Kidney (tissue), 14 donors: ENCODE data around the gene ELMOD3. TPM values are rescaled to one million over a fixed set of nuclear protein-coding genes. Genes with fewer than 3 reads are reported as not detected.

Experiments used
- DNase-seq, 5 donors: peaks; one replicate each; pipeline ENCODE4 v3.0.0-alpha.2; 2013 to 2020
- FAIRE-seq: peaks from 2 replicates; lab custom pipeline; 2012; peaks lifted over from hg19 to GRCh38; lab: Jason Lieb, UNC
- H3K27ac ChIP-seq, 2 donors: one replicate each; pipeline ENCODE4 v1.7.0; 2013; ENCODE audit warnings: low read depth in 2 of 2, low read length in 2 of 2, inconsistent platforms in 1 of 2
- H3K27me3 ChIP-seq: one replicate; pipeline ENCODE4 v1.7.1; 2013; ENCODE audit warnings: low read length, inconsistent platforms; ENCODE audit not compliant: control insufficient read depth, insufficient read depth
- H3K36me3 ChIP-seq, 3 donors: one replicate each; pipeline versions ENCODE4 v1.7.0 to v1.7.1; 2013; ENCODE audit warnings: low read length in 3 of 3, control low read depth in 1 of 3, inconsistent platforms in 1 of 3; ENCODE audit not compliant: insufficient read depth in 3 of 3, control insufficient read depth in 2 of 3
- H3K4me1 ChIP-seq, 3 donors: one replicate each; pipeline versions ENCODE4 v1.7.0 to v1.7.1; 2013; ENCODE audit warnings: low read length in 3 of 3, inconsistent platforms in 1 of 3, low read depth in 1 of 3; ENCODE audit not compliant: control insufficient read depth in 2 of 3, insufficient read depth in 2 of 3
- H3K4me3 ChIP-seq, 3 donors: one replicate each; pipeline versions ENCODE4 v1.7.0 to v1.8.1; 2013; ENCODE audit warnings: low read length in 3 of 3, control low read depth in 1 of 3, inconsistent platforms in 1 of 3
- H3K9ac ChIP-seq, 3 donors: one replicate each; pipeline versions ENCODE4 v1.7.0 to v1.7.1; 2013; ENCODE audit warnings: low read length in 3 of 3, control low read depth in 1 of 3, inconsistent platforms in 1 of 3
- H3K9me3 ChIP-seq, 3 donors: one replicate each; pipeline versions ENCODE4 v1.7.0 to v1.7.1; 2013; ENCODE audit warnings: low read length in 3 of 3, control low read depth in 1 of 3, inconsistent platforms in 1 of 3; ENCODE audit not compliant: control insufficient read depth in 2 of 3, insufficient read depth in 1 of 3
- CTCF ChIP-seq: IDR thresholded peaks from 3 replicates; pipeline ENCODE4 v1.5.1; 2012; ENCODE audit warnings: mild to moderate bottlenecking, moderate library complexity, borderline replicate concordance; ENCODE audit not compliant: insufficient read depth; ENCODE audit errors: extremely low read depth
- intact Hi-C: fragments of 100-400 bp; cut with DNase I; formaldehyde crosslinking; loops from one replicate; pipeline ENCODE4 v1.11.1; 2022
- polyA plus RNA-seq: library from polyadenylated mRNA; stranded (reverse); fragments of 350-450 nt; fragmentation: Illumina TruSeq; extraction: RNeasy Lipid Tissue Mini Kit (QIAGEN cat#74804); gene quantifications from one replicate; pipeline ENCODE4 v1.2.3, GENCODE V29; 2014; ENCODE audit warnings: low read depth, low replicate concordance; ENCODE audit not compliant: insufficient read depth
- total RNA-seq: library from RNA; stranded (reverse); fragmentation: NEBNext Ultra II Directional; extraction: Animal tissue kit (Norgen Biotek cat#: 25700); gene quantifications from one replicate; pipeline ENCODE4 v1.2.1, GENCODE V29; 2021
- donor health status: control.
- donor health status: control.
- donor health status: control.
- donor health status: control.
- donor health status: control.
- donor health status: DM: yes; HTN: yes; CAD: no.
- donor health status: Normal renal cell carcinoma (clear cell type).

The ELMOD3 gene
- total and polyA plus RNA-seq, 2 donors from 2014 or later: 15.3 to 17.0 TPM

GRCh38 chr2:85308896-85309555 is 45.5 kb upstream of the ELMOD3 start:
- Histone ChIP-seq H3K4me1 (peaks cover 12% of the 10 kb centered on the region in 3 donors), H3K9ac (peak overlapping the region in 1 of 3 donors; percentile 34), H3K27ac (peak overlapping the region; percentile 65 to 76), H3K27me3 (no peaks in the 10 kb centered on the region), H3K36me3 (no peaks in the 10 kb centered on the region), H3K4me3 (peak overlapping the region in 2 of 3 donors; percentile 52 to 63), H3K9me3 (no peaks in the 10 kb centered on the region)
- DNase-seq (peak; percentile 95 to 96 (median 96)), FAIRE-seq (no peak)
- intact Hi-C loops: loop anchor here (10.0 kb wide), 1 partner anchor 244 kb away; no protein-coding TSS in a partner anchor
- no peak for TF ChIP-seq CTCF

GRCh38 chr2:85309699-85310321 is 44.8 kb upstream of the ELMOD3 start:
- no peak overlapping the region for H3K4me3 ChIP-seq

GRCh38 chr2:85310330-85310729 is 44.2 kb upstream of the ELMOD3 start:
- no peak overlapping the region for H3K4me3 ChIP-seq
- DNase-seq (peak in 1 of 5 donors; percentile 58), FAIRE-seq (no peak)
- no peaks in the 10 kb centered on the region for H3K36me3 ChIP-seq
- H3K9ac ChIP-seq: no peak overlapping the region
- no peak overlapping the region for H3K27ac ChIP-seq
- H3K9me3 ChIP-seq: no peaks in the 10 kb centered on the region
- H3K27me3 ChIP-seq: no peaks in the 10 kb centered on the region
- no peak for TF ChIP-seq CTCF
- intact Hi-C loops: no loop called here
- H3K4me1 ChIP-seq: peaks cover 12% of the 10 kb centered on the region in 3 donors

More at GRCh38 chr2:85309699-85310321, 44.8 kb upstream of the ELMOD3 start:
- FAIRE-seq (no peak), DNase-seq (peak in 1 of 5 donors; percentile 23)
- Histone ChIP-seq H3K36me3 (no peaks in the 10 kb centered on the region), H3K9me3 (no peaks in the 10 kb centered on the region), H3K27me3 (no peaks in the 10 kb centered on the region), H3K27ac (peak overlapping the region; percentile 54 to 65), H3K9ac (peak overlapping the region in 1 of 3 donors; percentile 34), H3K4me1 (peaks cover 12% of the 10 kb centered on the region in 3 donors)
- no peak for TF ChIP-seq CTCF
- intact Hi-C loops: loop anchor here (10.0 kb wide), 1 partner anchor 245 kb away; no protein-coding TSS in a partner anchor
